ENCODE results near the gene ZNF335.

The ZNF335 gene

DNA sequence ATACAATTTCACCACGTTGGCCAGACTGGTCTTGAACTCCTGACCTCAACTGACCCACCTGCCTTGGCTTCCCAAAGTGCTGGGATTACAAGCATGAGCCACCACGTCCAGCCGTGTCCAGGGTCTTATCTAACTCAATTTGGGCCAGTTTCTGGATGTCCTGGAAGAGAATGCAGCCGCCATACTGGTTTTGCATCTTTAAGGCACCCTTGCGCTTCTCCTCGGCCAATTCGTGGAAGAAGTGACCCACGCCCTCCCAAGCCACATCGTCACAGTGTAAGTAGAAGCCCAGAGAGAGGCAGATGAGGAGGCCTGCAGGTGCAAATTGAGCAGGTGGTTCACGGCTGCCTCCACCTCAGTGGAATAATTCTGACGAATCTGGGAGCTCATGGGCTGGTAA, 3.7 kb upstream of the ZNF335 start:
- H3K27ac ChIP-seq (replicated peaks; ENCODE audit: low read length) = no peak overlapping the region
- H3K23ac ChIP-seq (ENCODE audit: low read depth, low read length, poor library complexity) = no peak overlapping the region
- H3K4me1 ChIP-seq (ENCODE audit: control insufficient read depth in 2 of 2, insufficient read depth in 1 of 2, low read depth in 1 of 2, low read length in 2 of 2) = peaks cover 6% of the 10 kb centered on the region in 2 donors
- no peak overlapping the region for H4K91ac ChIP-seq (ENCODE audit: low read depth, low read length, poor library complexity)
- peak overlapping the region; percentile 59 for H2AFZ ChIP-seq (ENCODE audit: low read length)
- H3K4ac ChIP-seq (ENCODE audit: low read length) = no peak overlapping the region
- DNase-seq (ENCODE audit: low spot score) = no peak
- no peaks in the 10 kb centered on the region for H3K9me3 ChIP-seq (replicated peaks in 1 of 2; ENCODE audit: control insufficient read depth in 2 of 2, insufficient read depth in 1 of 2, low read depth in 1 of 2, low read length in 2 of 2)
- H3K4me2 ChIP-seq (ENCODE audit: insufficient read depth, low read length, poor library complexity, severe bottlenecking) = no peak overlapping the region
- no peak overlapping the region for H2BK15ac ChIP-seq (ENCODE audit: low read length)
- no peak overlapping the region for H3K4me3 ChIP-seq (ENCODE audit: low read length in 2 of 2)
- no peak overlapping the region for H3K9ac ChIP-seq (ENCODE audit: low read depth, low read length, poor library complexity)
- H4K8ac ChIP-seq (ENCODE audit: low read depth, low read length) = no peak overlapping the region
- no peak overlapping the region for H3K14ac ChIP-seq (ENCODE audit: low read length)
- H3K18ac ChIP-seq (ENCODE audit: low read length) = no peak overlapping the region
- WGBS, 2 donors (ENCODE audit: extremely low coverage in 2 of 2, insufficient read length in 2 of 2, insufficient replicate concordance in 1 of 2) = no CpG with 5 or more reads among the region's 11 CpGs
- peaks cover 0 to 19% (median 0%) of the 10 kb centered on the region in 3 experiments for H3K27me3 ChIP-seq (ENCODE audit: control insufficient read depth in 3 of 3, insufficient read depth in 3 of 3, low read depth in 1 of 3, low read length in 3 of 3)
- no peak overlapping the region for H2BK5ac ChIP-seq (ENCODE audit: low read length)
- H3K79me1 ChIP-seq (ENCODE audit: low read depth, low read length) = peaks cover 5% of the 10 kb centered on the region
- no peak overlapping the region for H2BK120ac ChIP-seq (ENCODE audit: low read depth, low read length)
- H2AK5ac ChIP-seq (ENCODE audit: low read depth, low read length) = peak overlapping the region; percentile 24
- H3K36me3 ChIP-seq (replicated peaks in 1 of 2; ENCODE audit: control insufficient read depth in 2 of 2, insufficient read depth in 2 of 2, low read length in 2 of 2) = no peaks in the 10 kb centered on the region
- peak overlapping the region; percentile 1 for H2BK12ac ChIP-seq (ENCODE audit: low read length)

DNA sequence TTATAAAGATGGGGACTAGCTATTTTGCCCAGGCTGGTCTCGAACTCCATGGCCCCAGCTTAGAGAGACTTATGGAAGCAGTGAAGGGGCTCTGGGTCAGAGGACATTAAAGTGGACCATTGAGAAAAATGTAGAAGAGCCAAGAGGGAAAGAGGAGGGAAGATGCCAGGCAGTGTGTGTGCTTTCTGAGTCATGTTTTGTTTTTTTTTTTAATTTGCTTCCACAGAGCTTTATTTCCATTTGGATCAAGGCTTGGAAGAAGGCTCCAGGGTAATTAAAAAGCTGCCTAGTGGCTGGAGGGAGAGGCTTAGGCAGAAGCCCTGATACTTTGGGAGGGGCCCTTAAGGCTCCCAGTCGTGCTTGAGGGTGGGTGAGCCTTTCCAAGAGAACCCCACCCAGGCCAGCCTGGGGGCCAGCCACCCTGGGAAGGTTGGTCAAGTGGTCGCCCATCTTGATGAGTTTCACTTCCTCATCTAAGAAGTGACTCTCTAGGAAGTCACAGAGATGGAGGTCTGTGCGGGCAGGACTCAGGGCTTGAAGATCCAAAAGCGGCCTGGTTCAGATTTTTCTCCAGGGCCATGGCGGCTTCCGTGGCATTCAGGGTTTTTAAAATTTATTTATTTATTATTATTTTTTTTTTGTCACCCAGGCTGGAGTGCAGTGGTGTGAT, 3.0 kb upstream of the ZNF335 start:
- no CpG with 5 or more reads among the region's 7 CpGs for WGBS, 2 donors (ENCODE audit: extremely low coverage in 2 of 2, insufficient read length in 2 of 2, insufficient replicate concordance in 1 of 2)
- H3K4me2 ChIP-seq (ENCODE audit: insufficient read depth, low read length, poor library complexity, severe bottlenecking) = no peak overlapping the region

DNA sequence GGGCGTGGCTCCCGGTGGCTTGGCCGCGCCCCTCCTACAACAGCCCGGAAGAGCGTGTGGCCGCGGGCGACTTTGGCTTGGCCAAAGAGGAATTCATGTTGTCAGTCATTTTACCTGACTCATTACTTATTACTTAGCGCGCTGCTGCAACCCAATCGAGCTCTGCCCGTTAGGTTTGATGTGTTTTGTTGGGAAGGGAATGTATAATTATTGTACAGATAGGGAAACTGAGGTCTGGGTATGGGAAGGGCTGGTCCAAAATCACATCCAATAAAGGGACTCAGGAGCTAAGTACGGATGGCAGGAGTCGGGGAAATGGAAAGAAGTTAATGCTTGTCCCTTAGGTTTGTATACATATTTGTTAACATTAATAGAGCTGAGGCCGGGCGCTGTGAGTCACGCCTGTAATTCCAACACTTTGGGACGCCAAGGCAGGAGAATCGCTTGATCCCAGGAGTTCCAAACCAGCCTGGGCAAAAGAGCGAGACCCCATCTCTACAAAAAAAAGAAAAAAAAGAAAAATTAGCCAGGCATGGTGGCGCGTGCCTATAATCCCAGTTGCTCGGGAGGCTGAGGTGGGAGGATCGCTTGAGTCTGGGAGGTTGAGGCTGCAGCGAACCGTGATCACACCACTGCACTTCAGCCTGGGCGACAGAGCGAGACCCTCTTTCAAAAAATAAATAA, 639 bp upstream of the ZNF335 start:
- Histone ChIP-seq H3K18ac (ENCODE audit: low read length) (no peak overlapping the region), H2BK12ac (ENCODE audit: low read length) (no peak overlapping the region), H3K9ac (ENCODE audit: low read depth, low read length, poor library complexity) (no peak overlapping the region), H2BK5ac (ENCODE audit: low read length) (peak overlapping the region; percentile 98), H3K27me3 (ENCODE audit: control insufficient read depth in 3 of 3, insufficient read depth in 3 of 3, low read depth in 1 of 3, low read length in 3 of 3) (peaks cover 0 to 12% (median 0%) of the 10 kb centered on the region in 3 experiments), H2BK15ac (ENCODE audit: low read length) (no peak overlapping the region), H3K4me2 (ENCODE audit: insufficient read depth, low read length, poor library complexity, severe bottlenecking) (peak overlapping the region; percentile 94), H3K4me1 (ENCODE audit: control insufficient read depth in 2 of 2, insufficient read depth in 1 of 2, low read depth in 1 of 2, low read length in 2 of 2) (peaks cover 7 to 9% of the 10 kb centered on the region in 2 donors), H3K4me3 (ENCODE audit: low read length in 2 of 2) (peak overlapping the region; percentile 48 to 69), H2AFZ (ENCODE audit: low read length) (peak overlapping the region; percentile 95), H3K4ac (ENCODE audit: low read length) (no peak overlapping the region), H3K23ac (ENCODE audit: low read depth, low read length, poor library complexity) (peak overlapping the region; percentile 66), H3K9me3 (replicated peaks in 1 of 2; ENCODE audit: control insufficient read depth in 2 of 2, insufficient read depth in 1 of 2, low read depth in 1 of 2, low read length in 2 of 2) (no peaks in the 10 kb centered on the region), H3K14ac (ENCODE audit: low read length) (no peak overlapping the region), H3K27ac (replicated peaks; ENCODE audit: low read length) (no peak overlapping the region), H4K8ac (ENCODE audit: low read depth, low read length) (no peak overlapping the region), H2AK5ac (ENCODE audit: low read depth, low read length) (no peak overlapping the region), H2BK120ac (ENCODE audit: low read depth, low read length) (no peak overlapping the region), H3K36me3 (replicated peaks in 1 of 2; ENCODE audit: control insufficient read depth in 2 of 2, insufficient read depth in 2 of 2, low read length in 2 of 2) (peaks cover 16 to 19% of the 10 kb centered on the region in 2 donors), H3K79me1 (ENCODE audit: low read depth, low read length) (peaks cover 9% of the 10 kb centered on the region), H4K91ac (ENCODE audit: low read depth, low read length, poor library complexity) (no peak overlapping the region)
- WGBS, 2 donors (ENCODE audit: extremely low coverage in 2 of 2, insufficient read length in 2 of 2, insufficient replicate concordance in 1 of 2) = no CpG with 5 or more reads among the region's 29 CpGs
- DNase-seq (ENCODE audit: low spot score) = no peak

More for the DNA sequence above, 3.0 kb upstream of the ZNF335 start:
- no peak overlapping the region for H2AFZ ChIP-seq (ENCODE audit: low read length)
- no peak for DNase-seq (ENCODE audit: low spot score)
- H2BK5ac ChIP-seq (ENCODE audit: low read length) = no peak overlapping the region
- no peak overlapping the region for H3K4me3 ChIP-seq (ENCODE audit: low read length in 2 of 2)
- no peak overlapping the region for H3K18ac ChIP-seq (ENCODE audit: low read length)
- H3K9me3 ChIP-seq (replicated peaks in 1 of 2; ENCODE audit: control insufficient read depth in 2 of 2, insufficient read depth in 1 of 2, low read depth in 1 of 2, low read length in 2 of 2) = no peaks in the 10 kb centered on the region
- peaks cover 0 to 19% (median 0%) of the 10 kb centered on the region in 3 experiments for H3K27me3 ChIP-seq (ENCODE audit: control insufficient read depth in 3 of 3, insufficient read depth in 3 of 3, low read depth in 1 of 3, low read length in 3 of 3)
- no peak overlapping the region for H4K91ac ChIP-seq (ENCODE audit: low read depth, low read length, poor library complexity)
- peak overlapping the region; percentile 56 for H2AK5ac ChIP-seq (ENCODE audit: low read depth, low read length)
- no peak overlapping the region for H2BK15ac ChIP-seq (ENCODE audit: low read length)
- peaks cover 7% of the 10 kb centered on the region for H3K79me1 ChIP-seq (ENCODE audit: low read depth, low read length)
- peak overlapping the region; percentile 22 for H2BK12ac ChIP-seq (ENCODE audit: low read length)
- H3K23ac ChIP-seq (ENCODE audit: low read depth, low read length, poor library complexity) = no peak overlapping the region
- no peak overlapping the region for H3K4ac ChIP-seq (ENCODE audit: low read length)
- no peak overlapping the region for H3K14ac ChIP-seq (ENCODE audit: low read length)
- no peak overlapping the region for H2BK120ac ChIP-seq (ENCODE audit: low read depth, low read length)
- peaks cover 0 to 1% of the 10 kb centered on the region in 2 donors for H3K36me3 ChIP-seq (replicated peaks in 1 of 2; ENCODE audit: control insufficient read depth in 2 of 2, insufficient read depth in 2 of 2, low read length in 2 of 2)
- H3K9ac ChIP-seq (ENCODE audit: low read depth, low read length, poor library complexity) = no peak overlapping the region
- peaks cover 7% of the 10 kb centered on the region in 2 donors for H3K4me1 ChIP-seq (ENCODE audit: control insufficient read depth in 2 of 2, insufficient read depth in 1 of 2, low read depth in 1 of 2, low read length in 2 of 2)
- H4K8ac ChIP-seq (ENCODE audit: low read depth, low read length) = no peak overlapping the region
- no peak overlapping the region for H3K27ac ChIP-seq (replicated peaks; ENCODE audit: low read length)

DNA sequence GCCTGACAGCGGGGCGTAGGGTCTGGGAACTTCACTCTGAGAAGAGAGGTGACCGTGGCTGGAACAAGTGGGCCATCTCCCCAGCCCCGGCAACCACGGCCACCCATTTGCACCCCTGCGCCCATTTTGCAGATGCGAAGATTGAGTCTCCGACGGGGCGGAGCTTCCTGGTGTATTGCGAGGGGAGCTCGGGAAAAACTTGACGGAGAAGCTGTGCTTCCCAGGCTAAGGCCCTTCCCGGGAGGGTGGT, 653 bp downstream of the ZNF335 start:
- WGBS, 2 donors (ENCODE audit: extremely low coverage in 2 of 2, insufficient read length in 2 of 2, insufficient replicate concordance in 1 of 2) = no CpG with 5 or more reads among the region's 14 CpGs
- Histone ChIP-seq H3K79me1 (ENCODE audit: low read depth, low read length) (peaks cover 9% of the 10 kb centered on the region), H4K91ac (ENCODE audit: low read depth, low read length, poor library complexity) (peak overlapping the region; percentile 39), H2BK120ac (ENCODE audit: low read depth, low read length) (peak overlapping the region; percentile 64), H3K9me3 (replicated peaks in 1 of 2; ENCODE audit: control insufficient read depth in 2 of 2, insufficient read depth in 1 of 2, low read depth in 1 of 2, low read length in 2 of 2) (no peaks in the 10 kb centered on the region), H3K18ac (ENCODE audit: low read length) (peak overlapping the region; percentile 93), H4K8ac (ENCODE audit: low read depth, low read length) (peak overlapping the region; percentile 97), H3K36me3 (replicated peaks in 1 of 2; ENCODE audit: control insufficient read depth in 2 of 2, insufficient read depth in 2 of 2, low read length in 2 of 2) (peaks cover 24 to 29% of the 10 kb centered on the region in 2 donors), H3K4ac (ENCODE audit: low read length) (no peak overlapping the region), H3K27ac (replicated peaks; ENCODE audit: low read length) (peak overlapping the region; percentile 67), H3K9ac (ENCODE audit: low read depth, low read length, poor library complexity) (peak overlapping the region; percentile 63), H3K14ac (ENCODE audit: low read length) (peak overlapping the region; percentile 47), H3K27me3 (ENCODE audit: control insufficient read depth in 3 of 3, insufficient read depth in 3 of 3, low read depth in 1 of 3, low read length in 3 of 3) (peaks cover 0 to 8% (median 0%) of the 10 kb centered on the region in 3 experiments), H2BK12ac (ENCODE audit: low read length) (no peak overlapping the region), H3K4me2 (ENCODE audit: insufficient read depth, low read length, poor library complexity, severe bottlenecking) (peak overlapping the region; percentile 85), H3K4me1 (ENCODE audit: control insufficient read depth in 2 of 2, insufficient read depth in 1 of 2, low read depth in 1 of 2, low read length in 2 of 2) (peaks cover 7 to 9% of the 10 kb centered on the region in 2 donors), H3K23ac (ENCODE audit: low read depth, low read length, poor library complexity) (peak overlapping the region; percentile 16), H2AK5ac (ENCODE audit: low read depth, low read length) (peak overlapping the region; percentile 93), H3K4me3 (ENCODE audit: low read length in 2 of 2) (peak overlapping the region; percentile 69 to 91), H2BK15ac (ENCODE audit: low read length) (peak overlapping the region; percentile 67), H2AFZ (ENCODE audit: low read length) (peak overlapping the region; percentile 95), H2BK5ac (ENCODE audit: low read length) (peak overlapping the region; percentile 98)
- DNase-seq (ENCODE audit: low spot score) = no peak

All from neuronal stem cell (in vitro differentiated cells).